Mesendoderm (in vitro differentiated cells): ENCODE measurements around the gene ANKS3.

Experiments
- DNase-seq: peaks from one replicate; pipeline ENCODE4 v3.0.0; 2013
- H2AK5ac ChIP-seq: 2 replicates; pipeline ENCODE4 v1.6.1; 2013; ENCODE audit warnings: low read length, inconsistent platforms
- H2BK120ac ChIP-seq: 2 replicates; pipeline ENCODE4 v1.6.1; 2013; ENCODE audit warnings: low read depth, mild to moderate bottlenecking, low read length, moderate library complexity, mixed read lengths
- H2BK15ac ChIP-seq: replicated peaks from 2 replicates; pipeline ENCODE4 v1.6.1; 2013; ENCODE audit warnings: low read depth, mild to moderate bottlenecking, moderate library complexity
- H2BK5ac ChIP-seq: 2 replicates; pipeline ENCODE4 v1.6.1; 2013; ENCODE audit warnings: low read length, inconsistent platforms
- H3K18ac ChIP-seq: 2 replicates; pipeline ENCODE4 v1.6.1; 2013; ENCODE audit warnings: mild to moderate bottlenecking, low read length, mixed read lengths
- H3K23ac ChIP-seq: one replicate; pipeline ENCODE4 v1.6.1; 2013; ENCODE audit warnings: low read length
- H3K27ac ChIP-seq: 2 replicates; pipeline ENCODE4 v1.5.1; 2013; ENCODE audit warnings: low read depth, mild to moderate bottlenecking, inconsistent platforms, low read length, moderate library complexity
- H3K27me3 ChIP-seq: 2 replicates; pipeline ENCODE4 v1.6.1; 2013; ENCODE audit warnings: low read length, control low read depth, mild to moderate bottlenecking, inconsistent platforms; ENCODE audit not compliant: insufficient read depth, poor library complexity
- H3K36me3 ChIP-seq: 2 replicates; pipeline ENCODE4 v1.6.1; 2013; ENCODE audit warnings: low read length, inconsistent platforms; ENCODE audit not compliant: control insufficient read depth, insufficient read depth
- H3K4ac ChIP-seq: one replicate; pipeline ENCODE4 v1.6.1; 2013; ENCODE audit warnings: low read depth, mild to moderate bottlenecking, low read length, moderate library complexity
- H3K4me1 ChIP-seq: 2 replicates; pipeline ENCODE4 v1.6.1; 2013; ENCODE audit warnings: low read depth, low read length, inconsistent platforms; ENCODE audit not compliant: control insufficient read depth
- H3K4me2 ChIP-seq: 2 replicates; pipeline ENCODE4 v1.6.1; 2013; ENCODE audit warnings: low read length
- H3K4me3 ChIP-seq: 2 replicates; pipeline ENCODE4 v1.5.1; 2013; ENCODE audit warnings: mild to moderate bottlenecking, low read length
- H3K56ac ChIP-seq: one replicate; pipeline ENCODE4 v1.6.1; 2013; ENCODE audit warnings: low read length
- H3K79me1 ChIP-seq: 2 replicates; pipeline ENCODE4 v1.6.1; 2013; ENCODE audit warnings: low read length, inconsistent platforms
- H3K79me2 ChIP-seq: 2 replicates; pipeline ENCODE4 v1.6.1; 2013; ENCODE audit warnings: mild to moderate bottlenecking, low read length; ENCODE audit not compliant: control insufficient read depth, insufficient read depth
- H3K9ac ChIP-seq: 2 replicates; pipeline ENCODE4 v1.6.1; 2013; ENCODE audit warnings: low read length, inconsistent platforms
- H4K5ac ChIP-seq: one replicate; pipeline ENCODE4 v1.6.1; 2013; ENCODE audit warnings: low read length
- H4K8ac ChIP-seq: one replicate; pipeline ENCODE4 v1.6.1; 2013; ENCODE audit warnings: low read depth, mild to moderate bottlenecking, control low read depth, low read length, moderate library complexity
- WGBS: extraction: QIAGEN DNeasy Blood & Tissue Kit; methylation state at CpG from one replicate; pipeline ENCODE4 v1.1.7; 2013; ENCODE audit warnings: low lambda C conversion rate, missing lambda C conversion rate; ENCODE audit not compliant: insufficient coverage; ENCODE audit errors: extremely low coverage; 5-methylcytosine and 5-hydroxymethylcytosine counted together

The ANKS3 gene

DNA sequence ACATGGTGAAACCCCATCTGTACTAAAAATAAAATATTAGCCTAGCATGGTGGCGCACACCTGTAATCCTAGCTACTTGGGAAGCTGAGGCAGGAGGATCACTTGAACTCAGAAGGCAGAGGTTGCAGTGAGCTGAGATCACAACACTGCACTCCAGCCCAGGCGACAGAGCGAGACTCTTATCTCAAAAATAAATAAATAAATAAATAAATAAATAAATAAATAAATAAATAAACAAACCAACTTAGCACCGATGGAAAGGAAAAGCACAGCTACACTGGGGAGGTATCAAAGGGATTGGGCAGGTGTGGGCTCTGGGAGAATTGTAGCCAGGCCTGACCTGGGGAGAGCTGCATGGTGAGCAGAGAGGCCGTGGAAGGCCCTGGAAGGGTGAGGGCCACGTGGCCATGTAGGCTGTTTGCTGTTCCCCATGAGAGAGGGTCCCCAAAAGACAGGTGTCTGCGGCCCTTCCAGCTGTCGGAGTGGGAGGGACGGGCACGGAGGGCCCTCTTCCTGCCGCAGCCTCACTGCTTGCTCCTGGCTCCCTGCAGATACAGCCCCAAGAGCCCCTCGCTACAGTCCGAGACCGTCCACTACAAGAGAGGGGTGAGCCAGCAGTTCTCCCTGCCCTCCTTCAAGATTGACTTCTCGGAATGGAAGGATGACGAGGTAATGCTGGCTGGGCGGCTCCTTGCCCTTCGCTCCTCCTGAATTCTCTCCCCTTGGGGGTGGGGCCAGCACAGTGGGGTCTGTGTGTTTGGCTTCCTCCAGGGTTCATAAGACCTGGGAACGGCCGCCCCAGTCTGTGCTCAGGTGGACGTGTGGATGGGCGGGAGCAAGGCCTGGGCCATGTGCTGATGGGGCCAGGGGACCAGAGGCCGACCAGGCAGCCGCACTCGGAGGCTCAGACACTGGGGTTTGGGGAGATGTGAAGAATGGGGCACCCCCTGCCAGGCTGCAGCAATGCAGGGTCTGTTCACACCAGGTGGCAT is 77.1 kb downstream of the ANKS3 start:
- no peak overlapping the region for H3K4me2 ChIP-seq
- no peak overlapping the region for H2BK5ac ChIP-seq
- WGBS: no CpG with 5 or more reads among the region's 25 CpGs
- no peak overlapping the region for H3K56ac ChIP-seq
- H4K5ac ChIP-seq: no peak overlapping the region
- no peak overlapping the region for H3K4ac ChIP-seq
- DNase-seq: peak; percentile 19
- H2BK120ac ChIP-seq: no peak overlapping the region
- peaks cover 3% of the 10 kb centered on the region for H3K79me1 ChIP-seq
- no peak overlapping the region for H3K18ac ChIP-seq
- H3K4me1 ChIP-seq: no peaks in the 10 kb centered on the region
- H3K36me3 ChIP-seq: no peaks in the 10 kb centered on the region
- H3K27ac ChIP-seq: no peak overlapping the region
- no peak overlapping the region for H3K4me3 ChIP-seq
- no peak overlapping the region for H3K23ac ChIP-seq
- H3K9ac ChIP-seq: no peak overlapping the region
- no peaks in the 10 kb centered on the region for H3K79me2 ChIP-seq
- no peak overlapping the region for H4K8ac ChIP-seq
- no peak overlapping the region for H2BK15ac ChIP-seq
- no peaks in the 10 kb centered on the region for H3K27me3 ChIP-seq
- no peak overlapping the region for H2AK5ac ChIP-seq

DNA sequence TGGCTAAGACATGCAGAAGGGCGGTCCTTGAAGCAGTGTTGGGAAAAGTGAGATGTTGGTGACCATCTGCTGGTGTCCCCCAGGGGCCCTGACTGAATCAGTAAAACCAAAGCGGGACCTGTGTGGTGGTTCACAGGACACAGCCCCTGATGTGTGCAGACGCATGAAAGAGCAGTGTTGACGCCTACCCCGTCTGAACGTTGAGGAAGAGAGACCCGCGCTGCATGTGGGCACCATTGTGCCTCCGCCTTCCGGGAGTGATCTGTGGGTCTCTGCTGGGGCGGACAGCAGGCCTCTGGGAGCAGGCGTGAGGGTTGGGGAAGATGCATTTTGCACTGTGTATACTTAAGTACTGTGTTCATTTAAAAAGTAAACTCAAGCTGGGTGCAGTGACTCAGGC is 77.8 kb downstream of the ANKS3 start:
- H3K18ac ChIP-seq: no peak overlapping the region
- H3K9ac ChIP-seq: no peak overlapping the region
- no peak overlapping the region for H3K27ac ChIP-seq
- no peaks in the 10 kb centered on the region for H3K79me1 ChIP-seq
- no peak overlapping the region for H3K4ac ChIP-seq
- no peak overlapping the region for H2BK120ac ChIP-seq
- H3K36me3 ChIP-seq: no peaks in the 10 kb centered on the region
- H2BK5ac ChIP-seq: no peak overlapping the region
- WGBS: no CpG with 5 or more reads among the region's 12 CpGs
- H2BK15ac ChIP-seq: no peak overlapping the region
- H4K8ac ChIP-seq: no peak overlapping the region
- no peak overlapping the region for H4K5ac ChIP-seq
- H3K56ac ChIP-seq: no peak overlapping the region
- DNase-seq: no peak
- no peaks in the 10 kb centered on the region for H3K79me2 ChIP-seq
- no peak overlapping the region for H3K23ac ChIP-seq
- H3K4me2 ChIP-seq: no peak overlapping the region
- H3K27me3 ChIP-seq: no peaks in the 10 kb centered on the region
- no peak overlapping the region for H2AK5ac ChIP-seq
- no peaks in the 10 kb centered on the region for H3K4me1 ChIP-seq
- no peak overlapping the region for H3K4me3 ChIP-seq

DNA sequence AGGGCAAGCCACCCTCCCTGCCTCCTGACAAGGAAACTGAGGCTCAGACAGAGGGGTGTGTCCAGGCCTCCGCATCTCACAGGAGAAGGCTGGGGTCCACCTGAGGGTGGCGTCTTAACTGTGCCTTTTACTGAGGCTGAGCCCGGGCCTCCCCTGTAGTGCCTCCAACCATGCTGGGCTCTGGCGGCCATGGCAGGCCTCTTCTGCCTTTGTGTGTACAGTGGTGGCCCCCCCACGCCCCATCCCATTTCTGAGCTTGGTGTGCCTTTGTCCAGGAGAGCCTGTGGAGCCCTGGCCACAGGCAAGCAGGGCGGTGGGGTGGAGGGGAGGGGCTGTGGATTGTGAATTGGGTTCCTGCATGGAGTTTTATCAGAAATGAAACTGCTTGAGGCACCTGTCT is 78.3 kb downstream of the ANKS3 start:
- no peaks in the 10 kb centered on the region for H3K27me3 ChIP-seq
- H3K4me2 ChIP-seq: no peak overlapping the region
- no peak overlapping the region for H3K56ac ChIP-seq
- H2BK120ac ChIP-seq: no peak overlapping the region
- H2BK5ac ChIP-seq: no peak overlapping the region
- H2BK15ac ChIP-seq: no peak overlapping the region
- no peaks in the 10 kb centered on the region for H3K36me3 ChIP-seq
- no peak overlapping the region for H4K5ac ChIP-seq
- no peak overlapping the region for H3K27ac ChIP-seq
- no peak overlapping the region for H3K4me3 ChIP-seq
- no peaks in the 10 kb centered on the region for H3K4me1 ChIP-seq
- H3K18ac ChIP-seq: no peak overlapping the region
- no peak overlapping the region for H3K4ac ChIP-seq
- no peak overlapping the region for H3K23ac ChIP-seq
- no peaks in the 10 kb centered on the region for H3K79me2 ChIP-seq
- DNase-seq: no peak
- no peak overlapping the region for H4K8ac ChIP-seq
- no peak overlapping the region for H2AK5ac ChIP-seq
- WGBS: no CpG with 5 or more reads among the region's 6 CpGs
- no peak overlapping the region for H3K9ac ChIP-seq
- H3K79me1 ChIP-seq: no peaks in the 10 kb centered on the region

DNA sequence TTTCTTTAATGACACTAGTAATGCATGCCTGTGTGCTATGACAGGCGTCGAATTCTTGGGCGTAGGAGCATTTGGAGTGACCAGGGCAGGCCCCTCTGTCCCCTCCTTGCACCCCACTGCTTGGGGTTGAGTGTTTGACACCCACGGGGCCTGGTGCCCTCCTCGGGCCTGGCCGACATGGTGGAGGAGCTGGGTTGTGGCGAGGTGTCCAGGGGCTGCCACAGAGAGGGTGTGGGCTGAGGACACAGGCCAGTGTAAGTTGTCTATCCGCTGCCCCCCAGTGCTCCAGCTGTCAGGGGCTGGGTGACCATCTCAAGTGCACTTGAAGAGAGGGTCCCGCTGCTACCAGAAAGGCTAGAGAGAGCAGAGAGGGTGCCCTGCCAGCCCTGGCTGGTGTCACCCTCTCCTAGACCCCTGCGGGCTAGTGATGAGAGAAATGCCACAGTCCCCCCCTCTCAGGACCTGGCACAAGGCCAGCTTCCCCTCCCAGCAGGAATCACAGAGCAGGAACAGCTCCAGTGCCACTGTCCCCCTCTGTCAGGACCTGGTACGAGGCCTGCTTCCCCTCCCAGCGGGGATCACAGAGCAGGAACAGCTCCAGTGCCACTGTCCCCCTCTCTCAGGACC is 79.0 kb downstream of the ANKS3 start:
- H2AK5ac ChIP-seq: no peak overlapping the region
- no peak overlapping the region for H2BK5ac ChIP-seq
- no peaks in the 10 kb centered on the region for H3K27me3 ChIP-seq
- no peaks in the 10 kb centered on the region for H3K36me3 ChIP-seq
- no peak overlapping the region for H3K4me3 ChIP-seq
- H3K4ac ChIP-seq: no peak overlapping the region
- WGBS: no CpG with 5 or more reads among the region's 12 CpGs
- H2BK15ac ChIP-seq: no peak overlapping the region
- H3K79me2 ChIP-seq: no peaks in the 10 kb centered on the region
- no peak overlapping the region for H3K9ac ChIP-seq
- H3K23ac ChIP-seq: no peak overlapping the region
- H2BK120ac ChIP-seq: no peak overlapping the region
- H3K56ac ChIP-seq: no peak overlapping the region
- no peak overlapping the region for H3K27ac ChIP-seq
- no peak for DNase-seq
- no peak overlapping the region for H3K18ac ChIP-seq
- no peaks in the 10 kb centered on the region for H3K4me1 ChIP-seq
- no peak overlapping the region for H3K4me2 ChIP-seq
- no peak overlapping the region for H4K8ac ChIP-seq
- no peaks in the 10 kb centered on the region for H3K79me1 ChIP-seq
- no peak overlapping the region for H4K5ac ChIP-seq

DNA sequence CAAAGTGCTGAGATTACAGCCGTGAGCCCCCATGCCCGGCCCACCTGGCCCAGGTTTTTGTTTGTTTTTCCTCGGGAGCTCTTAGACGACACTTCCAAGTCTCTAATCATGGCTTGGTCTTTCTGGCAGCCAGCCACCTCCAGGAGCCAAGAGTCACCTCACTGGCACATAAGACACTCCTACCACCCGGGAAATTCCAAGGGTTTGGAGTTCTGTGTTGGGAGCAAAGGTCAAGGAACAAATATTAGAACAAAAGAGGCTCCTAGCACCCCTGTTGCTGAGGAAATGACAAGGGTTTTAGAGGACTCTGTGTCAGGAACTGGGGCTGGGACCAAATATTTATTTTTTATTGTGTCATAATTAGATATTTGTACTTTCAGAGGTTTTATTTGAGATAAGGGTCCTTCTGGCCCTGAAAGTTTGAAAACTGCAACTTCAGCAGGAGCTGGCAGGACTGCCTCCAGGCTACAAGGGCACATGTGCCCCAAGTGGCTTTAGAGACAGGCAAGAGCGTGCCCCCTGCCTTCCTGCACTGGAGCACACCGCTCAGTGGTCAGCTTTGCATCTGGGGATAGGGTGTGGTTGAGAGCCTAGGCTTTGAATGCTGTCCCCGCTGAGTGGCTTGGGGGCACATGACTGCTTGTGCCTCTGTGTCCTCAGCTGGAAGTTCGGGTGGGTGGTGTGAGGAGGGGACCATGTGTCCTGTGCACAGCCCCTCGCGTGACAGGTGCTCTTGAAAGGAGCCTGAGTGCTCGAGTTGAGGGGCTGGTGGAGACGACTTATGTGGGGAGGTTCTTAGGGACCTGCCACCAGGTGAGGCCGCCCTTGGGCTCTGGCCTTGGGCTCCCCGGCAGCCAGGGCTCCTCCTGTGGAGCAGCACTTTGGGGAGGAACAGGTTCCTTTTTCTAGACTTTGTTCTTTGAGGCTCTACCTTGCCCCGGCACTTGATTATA is 79.8 kb downstream of the ANKS3 start:
- WGBS: no CpG with 5 or more reads among the region's 16 CpGs
- no peaks in the 10 kb centered on the region for H3K36me3 ChIP-seq
- H3K4ac ChIP-seq: no peak overlapping the region

More for the DNA sequence above, 79.8 kb downstream of the ANKS3 start:
- H2BK5ac ChIP-seq: no peak overlapping the region
- H3K23ac ChIP-seq: no peak overlapping the region
- no peak overlapping the region for H3K18ac ChIP-seq
- H2AK5ac ChIP-seq: no peak overlapping the region
- no peak overlapping the region for H3K9ac ChIP-seq
- H3K27ac ChIP-seq: no peak overlapping the region
- H3K4me3 ChIP-seq: no peak overlapping the region
- H3K79me1 ChIP-seq: no peaks in the 10 kb centered on the region
- H2BK15ac ChIP-seq: no peak overlapping the region
- no peak overlapping the region for H3K4me2 ChIP-seq
- no peaks in the 10 kb centered on the region for H3K4me1 ChIP-seq
- H2BK120ac ChIP-seq: no peak overlapping the region
- no peak overlapping the region for H4K8ac ChIP-seq
- H3K79me2 ChIP-seq: no peaks in the 10 kb centered on the region
- H3K27me3 ChIP-seq: no peaks in the 10 kb centered on the region
- H4K5ac ChIP-seq: no peak overlapping the region
- no peak overlapping the region for H3K56ac ChIP-seq
- DNase-seq: no peak
